Measurements from ENCODE around the gene BDKRB2.

Gene BDKRB2

GRCh38 chr14:96279564-96279963, 74.9 kb downstream of the BDKRB2 start:
- H3K4me3 ChIP-seq (ENCODE audit: low read length), result no peak overlapping the region
- no peak for TF ChIP-seq ZNF274 (IDR thresholded peaks at IDR 0.05; ENCODE audit: low read depth, low read length)

GRCh38 chr14:96280104-96280503, 75.5 kb downstream of the BDKRB2 start:
- no peak overlapping the region for H3K4me3 ChIP-seq (ENCODE audit: low read length)

GRCh38 chr14:96281486-96281885, 76.8 kb downstream of the BDKRB2 start:
- H3K4me3 ChIP-seq (ENCODE audit: low read length), result no peak overlapping the region
- no peak for TF ChIP-seq ZNF274 (IDR thresholded peaks at IDR 0.05; ENCODE audit: low read depth, low read length)

More at GRCh38 chr14:96280104-96280503, 75.5 kb downstream of the BDKRB2 start:
- TF ChIP-seq ZNF274 (IDR thresholded peaks at IDR 0.05; ENCODE audit: low read depth, low read length), result no peak

- TF ChIP-seq ZNF274 (IDR thresholded peaks at IDR 0.05; ENCODE audit: low read depth, low read length), result no peak
Measured at GRCh38 chr14:96284008-96284407, 79.4 kb downstream of the BDKRB2 start.

GRCh38 chr14:96284430-96284829, 79.8 kb downstream of the BDKRB2 start:
- TF ChIP-seq ZNF274 (IDR thresholded peaks at IDR 0.05; ENCODE audit: low read depth, low read length), result no peak
- H3K4me3 ChIP-seq (ENCODE audit: low read length), result no peak overlapping the region

More at GRCh38 chr14:96284008-96284407, 79.4 kb downstream of the BDKRB2 start:
- H3K4me3 ChIP-seq (ENCODE audit: low read length), result no peak overlapping the region

- TF ChIP-seq ZNF274 (IDR thresholded peaks at IDR 0.05; ENCODE audit: low read depth, low read length), result no peak
- no peak overlapping the region for H3K4me3 ChIP-seq (ENCODE audit: low read length)
Measured at GRCh38 chr14:96285667-96286066, 81.0 kb downstream of the BDKRB2 start.

- TF ChIP-seq ZNF274 (IDR thresholded peaks at IDR 0.05; ENCODE audit: low read depth, low read length), result no peak
- H3K4me3 ChIP-seq (ENCODE audit: low read length), result no peak overlapping the region
Measured at GRCh38 chr14:96286251-96286650, 81.6 kb downstream of the BDKRB2 start.

- H3K4me3 ChIP-seq (ENCODE audit: low read length), result no peak overlapping the region
- TF ChIP-seq ZNF274 (IDR thresholded peaks at IDR 0.05; ENCODE audit: low read depth, low read length), result no peak
Measured at GRCh38 chr14:96287856-96288255, 83.2 kb downstream of the BDKRB2 start.
